ENCODE measurements around the gene XRCC6. TPM values are rescaled to one million over a fixed set of nuclear protein-coding genes. Genes with fewer than 3 reads are reported as not detected.
A peak's percentile ranks its signal among the peaks of the same experiment; 100 is the strongest.

XRCC6 gene
- total and polyA plus RNA-seq, 2 donors (not counting 1 experiment from before 2014, with no cell fraction given), result 183 to 268 TPM

DNA sequence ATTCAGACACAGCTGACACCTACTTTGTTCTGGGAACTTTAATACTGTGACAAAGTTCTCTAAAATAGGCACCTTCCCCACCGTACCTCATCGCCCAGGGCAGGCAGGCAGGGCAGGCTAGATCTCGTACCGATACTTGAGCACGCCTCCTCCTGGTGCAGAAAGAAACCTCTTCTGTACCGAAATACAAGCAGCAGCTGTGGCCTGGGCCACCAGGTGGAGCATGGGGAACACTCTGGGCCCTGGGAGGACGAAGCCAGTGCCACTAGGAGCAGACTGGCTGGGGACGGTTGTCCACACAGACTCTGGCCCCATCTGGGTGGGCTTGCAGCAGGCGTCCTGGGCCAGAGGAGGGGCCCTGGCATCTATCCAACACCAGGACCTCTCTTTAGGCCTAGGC is 44.2 kb upstream of the XRCC6 start:
- no peaks in the 10 kb centered on the region for H3K79me2 ChIP-seq (ENCODE audit: control insufficient read depth, insufficient read depth, low read length)
- no peak overlapping the region for H3K27ac ChIP-seq (ENCODE audit: insufficient read depth, low read length)
- H3K9me3 ChIP-seq (ENCODE audit: control insufficient read depth, insufficient read depth, low read depth, low read length), result no peaks in the 10 kb centered on the region
- no peak overlapping the region for H3K4me3 ChIP-seq (replicated peaks in 1 of 4; ENCODE audit: control extremely low read depth in 1 of 4, insufficient read depth in 1 of 4, low read depth in 3 of 4, low read length in 4 of 4)
- H2AFZ ChIP-seq (ENCODE audit: low read length), result no peak overlapping the region
- H3K4me1 ChIP-seq (ENCODE audit: control insufficient read depth, extremely low read depth, insufficient read depth, low read length), result peaks cover 10% of the 10 kb centered on the region
- H3K9ac ChIP-seq (ENCODE audit: insufficient read depth, low read length), result no peak overlapping the region
- TF ChIP-seq EZH2 (IDR thresholded peaks at IDR 0.05; ENCODE audit: low read length, missing control alignments) (no peak), CTCF (conservative IDR thresholded peaks at IDR 0.05 in 1 of 2, IDR thresholded peaks at IDR 0.05 in 1 of 2; ENCODE audit: low read depth in 1 of 2, low read length in 2 of 2) (peak; percentile 55 to 78)
- peak; percentile 34 to 68 for DNase-seq (ENCODE audit: low read depth in 2 of 2)
- H3K4me2 ChIP-seq (ENCODE audit: extremely low read depth, insufficient read depth, low read length), result no peak overlapping the region
- H3K27me3 ChIP-seq (ENCODE audit: control insufficient read depth, insufficient read depth, low read length), result no peaks in the 10 kb centered on the region
- no peaks in the 10 kb centered on the region for H4K20me1 ChIP-seq (ENCODE audit: control insufficient read depth, extremely low read depth, insufficient read depth, low read length)
- peaks cover 25% of the 10 kb centered on the region for H3K36me3 ChIP-seq (ENCODE audit: control insufficient read depth, insufficient read depth, low read length)

- Histone ChIP-seq H3K36me3 (ENCODE audit: control insufficient read depth, insufficient read depth, low read length) (peaks cover 28% of the 10 kb centered on the region), H3K4me3 (replicated peaks in 1 of 4; ENCODE audit: control extremely low read depth in 1 of 4, insufficient read depth in 1 of 4, low read depth in 3 of 4, low read length in 4 of 4) (no peak overlapping the region)
Measured at GRCh38 chr22:41578114-41578513, 43.0 kb upstream of the XRCC6 start.

GRCh38 chr22:41578818-41579217 is 42.3 kb upstream of the XRCC6 start:
- H3K4me3 ChIP-seq (replicated peaks in 1 of 4; ENCODE audit: control extremely low read depth in 1 of 4, insufficient read depth in 1 of 4, low read depth in 3 of 4, low read length in 4 of 4), result no peak overlapping the region
- H3K36me3 ChIP-seq (ENCODE audit: control insufficient read depth, insufficient read depth, low read length), result peaks cover 28% of the 10 kb centered on the region
- no peaks in the 10 kb centered on the region for H3K9me3 ChIP-seq (ENCODE audit: control insufficient read depth, insufficient read depth, low read depth, low read length)
- H3K9ac ChIP-seq (ENCODE audit: insufficient read depth, low read length), result no peak overlapping the region
- H2AFZ ChIP-seq (ENCODE audit: low read length), result no peak overlapping the region
- no peaks in the 10 kb centered on the region for H4K20me1 ChIP-seq (ENCODE audit: control insufficient read depth, extremely low read depth, insufficient read depth, low read length)
- no peak overlapping the region for H3K4me2 ChIP-seq (ENCODE audit: extremely low read depth, insufficient read depth, low read length)
- H3K4me1 ChIP-seq (ENCODE audit: control insufficient read depth, extremely low read depth, insufficient read depth, low read length), result peaks cover 10% of the 10 kb centered on the region
- TF ChIP-seq CTCF (conservative IDR thresholded peaks at IDR 0.05 in 1 of 2, IDR thresholded peaks at IDR 0.05 in 1 of 2; ENCODE audit: low read depth in 1 of 2, low read length in 2 of 2) (no peak), EZH2 (IDR thresholded peaks at IDR 0.05; ENCODE audit: low read length, missing control alignments) (no peak)
- no peak for DNase-seq (ENCODE audit: low read depth in 2 of 2)
- H3K27me3 ChIP-seq (ENCODE audit: control insufficient read depth, insufficient read depth, low read length), result no peaks in the 10 kb centered on the region
- no peak overlapping the region for H3K27ac ChIP-seq (ENCODE audit: insufficient read depth, low read length)
- no peaks in the 10 kb centered on the region for H3K79me2 ChIP-seq (ENCODE audit: control insufficient read depth, insufficient read depth, low read length)

More at GRCh38 chr22:41578114-41578513, 43.0 kb upstream of the XRCC6 start:
- H3K79me2 ChIP-seq (ENCODE audit: control insufficient read depth, insufficient read depth, low read length), result no peaks in the 10 kb centered on the region
- no peaks in the 10 kb centered on the region for H4K20me1 ChIP-seq (ENCODE audit: control insufficient read depth, extremely low read depth, insufficient read depth, low read length)
- no peaks in the 10 kb centered on the region for H3K9me3 ChIP-seq (ENCODE audit: control insufficient read depth, insufficient read depth, low read depth, low read length)
- DNase-seq (ENCODE audit: low read depth in 2 of 2), result no peak
- H3K4me2 ChIP-seq (ENCODE audit: extremely low read depth, insufficient read depth, low read length), result no peak overlapping the region
- no peak overlapping the region for H3K9ac ChIP-seq (ENCODE audit: insufficient read depth, low read length)
- H2AFZ ChIP-seq (ENCODE audit: low read length), result no peak overlapping the region
- H3K4me1 ChIP-seq (ENCODE audit: control insufficient read depth, extremely low read depth, insufficient read depth, low read length), result peaks cover 10% of the 10 kb centered on the region
- no peaks in the 10 kb centered on the region for H3K27me3 ChIP-seq (ENCODE audit: control insufficient read depth, insufficient read depth, low read length)
- no peak for TF ChIP-seq CTCF (conservative IDR thresholded peaks at IDR 0.05 in 1 of 2, IDR thresholded peaks at IDR 0.05 in 1 of 2; ENCODE audit: low read depth in 1 of 2, low read length in 2 of 2)
- TF ChIP-seq EZH2 (IDR thresholded peaks at IDR 0.05; ENCODE audit: low read length, missing control alignments), result no peak
- H3K27ac ChIP-seq (ENCODE audit: insufficient read depth, low read length), result no peak overlapping the region
